Transverse colon (tissue), 4 donors: Measurements from ENCODE around the gene PNPO.

Source experiments
- CTCF ChIP-seq, 5 experiments: fragments of 200-600 bp in 3 of 5; fragments of 450-650 bp in 2 of 5; sonication (generic) in 3 of 5; IDR thresholded peaks; 1 replicate in 2 of 5; 2 replicates in 3 of 5; pipeline ENCODE4 v1.5.1; 2016 to 2017; ENCODE audit warnings: antibody characterized with exemption in 5 of 5, inconsistent platforms in 3 of 5, mild to moderate bottlenecking in 2 of 5, moderate library complexity in 1 of 5
- POLR2AphosphoS5 ChIP-seq, 3 donors: sonication (generic); formaldehyde crosslinking; IDR thresholded peaks; one replicate each; pipeline ENCODE4 v1.6.1; 2016; ENCODE audit warnings: antibody characterized with exemption in 3 of 3

- TF ChIP-seq CTCF (IDR thresholded peaks at IDR 0.05) (no peak), POLR2AphosphoS5 (IDR thresholded peaks at IDR 0.05) (no peak)
Measured at GRCh38 chr17:47975189-47975822, 33.9 kb downstream of the PNPO start.
